WTC11 (cell line): Measurements from ENCODE around the gene AGBL4. TPM values are rescaled to one million over a fixed set of nuclear protein-coding genes. Genes with fewer than 3 reads are reported as not detected.

Experiments used
- ATAC-seq: fragments of 200-7000 bp; cut with Tn5 transposase; 2 replicates; pipeline ENCODE4 v1.10.0; 2021; ENCODE audit warnings: mild to moderate bottlenecking, moderate library complexity
- CTCF ChIA-PET: fragments of 300-600 bp; sonication (Branson Sonifier 250); formaldehyde crosslinking; loops from one replicate; lab custom pipeline; 2021; ENCODE audit warnings: antibody characterized with exemption; lab: Charles Lee
- POLR2A ChIA-PET: fragments of 350-600 bp; sonication (Branson Sonifier 250); formaldehyde crosslinking; loops from one replicate; lab custom pipeline; 2021; ENCODE audit warnings: antibody characterized with exemption; lab: Charles Lee
- DNase-seq: peaks from one replicate; pipeline ENCODE4 v3.0.0; 2021; ENCODE audit warnings: low spot score
- H3K27ac Mint-ChIP-seq: 2 replicates; pipeline ENCODE4 v1.8.0; 2021; ENCODE audit warnings: mixed read lengths
- H3K27me3 Mint-ChIP-seq: 2 replicates; pipeline ENCODE4 v1.8.0; 2021; ENCODE audit warnings: low read depth, mild to moderate bottlenecking, moderate library complexity, mixed read lengths
- H3K36me3 Mint-ChIP-seq: 2 replicates; pipeline ENCODE4 v1.8.0; 2021; ENCODE audit warnings: mixed read lengths
- H3K4me1 Mint-ChIP-seq: 2 replicates; pipeline ENCODE4 v1.8.0; 2022; ENCODE audit warnings: mixed read lengths
- H3K4me3 Mint-ChIP-seq: 2 replicates; pipeline ENCODE4 v1.8.0; 2021; ENCODE audit warnings: mild to moderate bottlenecking, moderate library complexity, mixed read lengths
- H3K9me3 Mint-ChIP-seq: 2 replicates; pipeline ENCODE4 v1.8.0; 2021; ENCODE audit warnings: mixed read lengths
- AFF4 ChIP-seq: sonication (generic); formaldehyde crosslinking; IDR thresholded peaks from 2 replicates; pipeline ENCODE4 v1.8.1; 2023; ENCODE audit warnings: mild to moderate bottlenecking, missing genetic modification reagents, borderline replicate concordance
- AR ChIP-seq: fragments of 250-450 bp; sonication (Bioruptor Pico); IDR thresholded peaks from 2 replicates; pipeline ENCODE4 v1.9.0; 2021; ENCODE audit warnings: mild to moderate bottlenecking
- CREB1 ChIP-seq: sonication (generic); formaldehyde crosslinking; IDR thresholded peaks from 2 replicates; pipeline ENCODE4 v1.8.0; 2023; ENCODE audit warnings: mild to moderate bottlenecking, missing genetic modification reagents
- CREM ChIP-seq: sonication (generic); formaldehyde crosslinking; IDR thresholded peaks from 2 replicates; pipeline ENCODE4 v1.8.1; 2022; ENCODE audit warnings: mild to moderate bottlenecking, missing genetic modification reagents, moderate library complexity
- EMX1 ChIP-seq: fragments of 250-450 bp; sonication (Bioruptor Pico); IDR thresholded peaks from 2 replicates; pipeline ENCODE4 v1.8.0; 2021; ENCODE audit warnings: mild to moderate bottlenecking
- ESRRA ChIP-seq: sonication (generic); formaldehyde crosslinking; IDR thresholded peaks from 2 replicates; pipeline ENCODE4 v1.8.1; 2022; ENCODE audit warnings: mild to moderate bottlenecking, missing genetic modification reagents, borderline replicate concordance
- GRHL2 ChIP-seq: fragments of 250-450 bp; sonication (Bioruptor Pico); IDR thresholded peaks from 2 replicates; pipeline ENCODE4 v1.8.0; 2022; ENCODE audit warnings: mild to moderate bottlenecking, moderate library complexity; ENCODE audit not compliant: insufficient replicate concordance, severe bottlenecking
- GTF2I ChIP-seq: fragments of 250-450 bp; sonication (Bioruptor Pico); conservative IDR thresholded peaks from 2 replicates; pipeline ENCODE4 v1.4.0; 2021; ENCODE audit warnings: mild to moderate bottlenecking
- HMGA2 ChIP-seq: fragments of 250-450 bp; sonication (Bioruptor Pico); IDR thresholded peaks from 2 replicates; pipeline ENCODE4 v1.4.0; 2021; ENCODE audit warnings: mild to moderate bottlenecking, moderate library complexity
- JAZF1 ChIP-seq: fragments of 250-450 bp; sonication (Bioruptor Pico); IDR thresholded peaks from 2 replicates; pipeline ENCODE4 v1.9.0; 2021; ENCODE audit warnings: moderate library complexity, mild to moderate bottlenecking, inconsistent platforms
- MLX ChIP-seq: sonication (generic); formaldehyde crosslinking; IDR thresholded peaks from 2 replicates; pipeline ENCODE4 v1.8.1; 2023; ENCODE audit warnings: mild to moderate bottlenecking, missing genetic modification reagents, moderate library complexity
- MXD4 ChIP-seq: fragments of 250-450 bp; sonication (Bioruptor Pico); IDR thresholded peaks from 2 replicates; pipeline ENCODE4 v1.8.0; 2021; ENCODE audit warnings: mild to moderate bottlenecking, moderate library complexity, borderline replicate concordance
- MYBL2 ChIP-seq: sonication (generic); formaldehyde crosslinking; IDR thresholded peaks from 2 replicates; pipeline ENCODE4 v1.8.1; 2023; ENCODE audit warnings: mild to moderate bottlenecking, moderate library complexity, missing genetic modification reagents
- NFYB ChIP-seq: sonication (generic); formaldehyde crosslinking; conservative IDR thresholded peaks from 2 replicates; pipeline ENCODE4 v1.8.0; 2022; ENCODE audit warnings: low read depth, missing genetic modification reagents
- NR2C2 ChIP-seq: sonication (generic); formaldehyde crosslinking; IDR thresholded peaks from 2 replicates; pipeline ENCODE4 v1.8.0; 2022; ENCODE audit warnings: mild to moderate bottlenecking, missing genetic modification reagents
- RELA ChIP-seq: sonication (generic); formaldehyde crosslinking; IDR thresholded peaks from 2 replicates; pipeline ENCODE4 v1.8.1; 2022; ENCODE audit warnings: missing genetic modification reagents, mild to moderate bottlenecking, borderline replicate concordance
- SOX15 ChIP-seq: fragments of 250-450 bp; sonication (Bioruptor Pico); IDR thresholded peaks from 2 replicates; pipeline ENCODE4 v1.9.0; 2021; ENCODE audit warnings: mild to moderate bottlenecking
- ZBTB21 ChIP-seq: sonication (generic); formaldehyde crosslinking; IDR thresholded peaks from 2 replicates; pipeline ENCODE4 v1.8.1; 2023; ENCODE audit warnings: mild to moderate bottlenecking, missing genetic modification reagents, borderline replicate concordance
- ZNF232 ChIP-seq: sonication (generic); formaldehyde crosslinking; IDR thresholded peaks from 2 replicates; pipeline ENCODE4 v1.8.0; 2022; ENCODE audit warnings: mild to moderate bottlenecking, missing genetic modification reagents
- ZNF317 ChIP-seq: sonication (generic); formaldehyde crosslinking; IDR thresholded peaks from 2 replicates; pipeline ENCODE4 v1.8.1; 2023; ENCODE audit warnings: low read depth, mild to moderate bottlenecking, moderate library complexity, missing genetic modification reagents, borderline replicate concordance
- ZNF512 ChIP-seq: sonication (generic); formaldehyde crosslinking; IDR thresholded peaks from 2 replicates; pipeline ENCODE4 v1.8.1; 2022; ENCODE audit warnings: missing genetic modification reagents, borderline replicate concordance
- total RNA-seq: library from RNA; stranded (reverse); gene quantifications from 3 replicates; pipeline ENCODE4 v1.2.3, GENCODE V29; 2021

AGBL4 gene
- total RNA-seq, 1 experiment from 2014 or later: 0.87 TPM

GRCh38 chr1:48735796-48736195 lies 1288.0 kb downstream of the AGBL4 start:
- DNase-seq (no peak), ATAC-seq (peak; percentile 68)
- TF ChIP-seq GRHL2: no peak
- no peak for TF ChIP-seq HMGA2 (CRISPR knock-in tag)
- TF ChIP-seq NFYB (CRISPR knock-in tag): no peak
- TF ChIP-seq JAZF1 (CRISPR knock-in tag): no peak
- TF ChIP-seq MYBL2 (CRISPR knock-in tag): no peak
- TF ChIP-seq EMX1: no peak
- TF ChIP-seq CREB1 (CRISPR knock-in tag): no peak
- TF ChIP-seq NR2C2 (CRISPR knock-in tag): no peak
- no peak for TF ChIP-seq AFF4 (CRISPR knock-in tag)
- TF ChIP-seq GTF2I: no peak
- no peak for TF ChIP-seq SOX15 (CRISPR knock-in tag)
- no peak for TF ChIP-seq CREM
- TF ChIP-seq ZBTB21 (CRISPR knock-in tag): no peak
- no peak for TF ChIP-seq MXD4 (CRISPR knock-in tag)
- TF ChIP-seq RELA (CRISPR knock-in tag): no peak
- TF ChIP-seq MLX (CRISPR knock-in tag): no peak
- no peak for TF ChIP-seq ESRRA (CRISPR knock-in tag)
- Mint-ChIP-seq H3K27me3 (no peaks in the 10 kb centered on the region), H3K4me3 (no peak overlapping the region), H3K36me3 (peaks cover 11% of the 10 kb centered on the region), H3K9me3 (no peaks in the 10 kb centered on the region), H3K27ac (no peak overlapping the region), H3K4me1 (peaks cover 9% of the 10 kb centered on the region)
- POLR2A ChIA-PET: no interaction called here
- CTCF ChIA-PET: interaction anchor here (0.7 to 1.2 kb wide), 4 partner anchors 39 to 205 kb away, joined by 3 to 4 read pairs (median 4); no protein-coding TSS in a partner anchor

GRCh38 chr1:48730164-48730910 lies 1293.4 kb downstream of the AGBL4 start:
- no peaks in the 10 kb centered on the region; the same call in 1 of the 2 replicates for H3K4me1 Mint-ChIP-seq
- ChIA-PET CTCF (no interaction called here), POLR2A (interaction anchor here (0.6 kb wide), 1 partner anchor 992 kb away, joined by 3 read pairs; no protein-coding TSS in a partner anchor)
- H3K36me3 Mint-ChIP-seq: peaks cover 6% of the 10 kb centered on the region
- TF ChIP-seq ZNF512 (CRISPR knock-in tag): no peak
- TF ChIP-seq AR (CRISPR knock-in tag): no peak
- no peak for TF ChIP-seq ZNF232 (CRISPR knock-in tag)
- no peak for TF ChIP-seq ZNF317 (CRISPR knock-in tag)
- ATAC-seq (no peak), DNase-seq (no peak)
- no peaks in the 10 kb centered on the region for H3K9me3 Mint-ChIP-seq
- H3K27ac Mint-ChIP-seq: no peak overlapping the region
- no peaks in the 10 kb centered on the region for H3K27me3 Mint-ChIP-seq
- no peak overlapping the region for H3K4me3 Mint-ChIP-seq
